Renal pelvis (tissue), 4 donors: Measurements from ENCODE around the gene RAB30. TPM values are rescaled to one million over a fixed set of nuclear protein-coding genes. Genes with fewer than 3 reads are reported as not detected.
"Not testable (repeated sequence)": the region's sequence is repeated elsewhere in the genome, so short reads cannot be mapped to it uniquely, and the experiment has no call there.

Experiments
- DNase-seq: peaks from one replicate; pipeline ENCODE4 v3.0.0-alpha.2; 2013
- polyA plus RNA-seq, 3 donors: library from polyadenylated mRNA; unstranded; fragments of 120-200 nt; gene quantifications; one replicate each; pipeline ENCODE4 v1.2.1, GENCODE V29; 2013; ENCODE audit not compliant: insufficient read length in 3 of 3

RAB30 gene
- polyA plus RNA-seq, 3 donors: 7.5 to 8.7 (median 7.5) TPM

GRCh38 chr11:83012168-83013067, 59.3 kb downstream of the RAB30 start:
- no peak for DNase-seq

GRCh38 chr11:83011333-83012167, 60.1 kb downstream of the RAB30 start:
- no peak for DNase-seq

- no peak for DNase-seq
Measured at GRCh38 chr11:83009999-83010398, 61.7 kb downstream of the RAB30 start.

- not testable (repeated sequence) for DNase-seq
Measured at GRCh38 chr11:83009136-83009535, 62.6 kb downstream of the RAB30 start.

- no peak for DNase-seq
Measured at GRCh38 chr11:83008581-83008923, 63.1 kb downstream of the RAB30 start.

GRCh38 chr11:83007909-83008580, 63.7 kb downstream of the RAB30 start:
- no peak for DNase-seq

GRCh38 chr11:83007477-83007876, 64.2 kb downstream of the RAB30 start:
- DNase-seq: no peak

- DNase-seq: no peak
Measured at GRCh38 chr11:83006877-83007330, 64.8 kb downstream of the RAB30 start.

GRCh38 chr11:83004746-83005556, 66.7 kb downstream of the RAB30 start:
- DNase-seq: no peak

- DNase-seq: no peak
Measured at GRCh38 chr11:83002522-83002921, 69.2 kb downstream of the RAB30 start.

GRCh38 chr11:83002053-83002452, 69.6 kb downstream of the RAB30 start:
- DNase-seq: no peak

- no peak for DNase-seq
Measured at GRCh38 chr11:83000381-83000780, 71.3 kb downstream of the RAB30 start.

- DNase-seq: no peak
Measured at GRCh38 chr11:82999232-82999631, 72.5 kb downstream of the RAB30 start.

GRCh38 chr11:82998697-82999096, 73.0 kb downstream of the RAB30 start:
- no peak for DNase-seq

GRCh38 chr11:82996966-82997606, 74.6 kb downstream of the RAB30 start:
- no peak for DNase-seq

GRCh38 chr11:82995754-82996398, 75.8 kb downstream of the RAB30 start:
- no peak for DNase-seq

GRCh38 chr11:82995235-82995634, 76.5 kb downstream of the RAB30 start:
- no peak for DNase-seq

- no peak for DNase-seq
Measured at GRCh38 chr11:82994604-82995230, 77.0 kb downstream of the RAB30 start.

- no peak for DNase-seq
Measured at GRCh38 chr11:82992223-82992622, 79.5 kb downstream of the RAB30 start.
